Progenitor cell of endocrine pancreas (in vitro differentiated cells): ENCODE results near the gene MAPK9. TPM values are rescaled to one million over a fixed set of nuclear protein-coding genes. Genes with fewer than 3 reads are reported as not detected.

Experiments
- DNase-seq: peaks from one replicate; pipeline ENCODE4 v3.0.0; 2021; ENCODE audit warnings: low spot score; ENCODE audit not compliant: unreplicated experiment
- H3K27ac Mint-ChIP-seq: 2 replicates; pipeline ENCODE4 v1.8.0; 2021; ENCODE audit warnings: mild to moderate bottlenecking, moderate library complexity, mixed read lengths
- H3K27me3 Mint-ChIP-seq: 2 replicates; pipeline ENCODE4 v1.8.0; 2021; ENCODE audit warnings: mixed read lengths
- H3K36me3 Mint-ChIP-seq: 2 replicates; pipeline ENCODE4 v1.8.0; 2022; ENCODE audit warnings: mixed read lengths; ENCODE audit not compliant: insufficient read depth
- H3K4me1 Mint-ChIP-seq: 2 replicates; pipeline ENCODE4 v1.8.0; 2021; ENCODE audit warnings: low read depth, mixed read lengths
- H3K4me3 Mint-ChIP-seq: 2 replicates; pipeline ENCODE4 v1.8.0; 2021; ENCODE audit warnings: low read depth, mild to moderate bottlenecking, moderate library complexity, mixed read lengths
- H3K9me3 Mint-ChIP-seq: 2 replicates; pipeline ENCODE4 v1.8.0; 2021; ENCODE audit warnings: low read depth, mixed read lengths
- total RNA-seq: library from RNA; stranded (reverse); gene quantifications from 2 replicates; pipeline ENCODE4 v1.2.1, GENCODE V29; 2021
- TF ChIP-seq, protein P1 (sequence below): fragments of 200-600 bp; sonication (generic); IDR thresholded peaks from one replicate; pipeline ENCODE4 v1.5.0; 2021; ENCODE audit warnings: antibody characterized with exemption, mild to moderate bottlenecking; ENCODE audit not compliant: unreplicated experiment

MAPK9 gene
- total RNA-seq, 1 donor from 2014 or later = 51.2 TPM

DNA sequence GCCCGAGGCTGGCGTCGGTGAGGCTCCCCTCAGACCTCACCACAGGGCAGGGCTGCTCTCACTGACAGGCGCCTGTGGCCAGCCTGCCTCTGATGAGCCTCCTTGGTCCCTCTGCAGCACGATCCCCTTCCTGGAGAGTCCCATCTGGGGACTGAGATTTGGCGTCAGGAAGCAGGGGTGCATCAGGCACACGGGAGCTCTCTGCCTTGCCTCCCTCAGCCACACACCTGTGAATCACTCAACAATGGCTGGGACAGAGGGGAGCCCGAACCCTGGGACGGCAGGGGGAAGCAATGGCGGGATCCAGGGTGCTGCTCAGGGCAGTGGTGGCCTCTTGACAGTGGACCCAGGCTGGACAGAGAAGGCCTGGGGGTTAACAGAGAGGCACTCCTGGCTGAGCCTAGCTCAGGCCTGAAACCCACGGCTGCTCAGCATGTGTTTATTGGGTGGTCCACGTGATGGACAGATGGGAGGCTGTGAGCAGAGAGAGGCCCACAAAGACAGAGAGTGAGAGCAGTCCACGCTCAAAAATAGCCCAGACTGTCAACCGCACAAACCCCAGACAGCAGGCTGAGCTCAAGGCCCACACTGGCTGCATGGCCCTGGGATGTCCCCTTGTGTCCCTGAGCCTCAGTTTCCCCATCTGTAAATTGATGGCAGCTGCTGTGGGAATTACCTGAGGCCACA lies 94.7 kb downstream of the MAPK9 start:
- TF ChIP-seq, protein P1, sequence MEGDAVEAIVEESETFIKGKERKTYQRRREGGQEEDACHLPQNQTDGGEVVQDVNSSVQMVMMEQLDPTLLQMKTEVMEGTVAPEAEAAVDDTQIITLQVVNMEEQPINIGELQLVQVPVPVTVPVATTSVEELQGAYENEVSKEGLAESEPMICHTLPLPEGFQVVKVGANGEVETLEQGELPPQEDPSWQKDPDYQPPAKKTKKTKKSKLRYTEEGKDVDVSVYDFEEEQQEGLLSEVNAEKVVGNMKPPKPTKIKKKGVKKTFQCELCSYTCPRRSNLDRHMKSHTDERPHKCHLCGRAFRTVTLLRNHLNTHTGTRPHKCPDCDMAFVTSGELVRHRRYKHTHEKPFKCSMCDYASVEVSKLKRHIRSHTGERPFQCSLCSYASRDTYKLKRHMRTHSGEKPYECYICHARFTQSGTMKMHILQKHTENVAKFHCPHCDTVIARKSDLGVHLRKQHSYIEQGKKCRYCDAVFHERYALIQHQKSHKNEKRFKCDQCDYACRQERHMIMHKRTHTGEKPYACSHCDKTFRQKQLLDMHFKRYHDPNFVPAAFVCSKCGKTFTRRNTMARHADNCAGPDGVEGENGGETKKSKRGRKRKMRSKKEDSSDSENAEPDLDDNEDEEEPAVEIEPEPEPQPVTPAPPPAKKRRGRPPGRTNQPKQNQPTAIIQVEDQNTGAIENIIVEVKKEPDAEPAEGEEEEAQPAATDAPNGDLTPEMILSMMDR = no peak
- H3K4me1 Mint-ChIP-seq = no peaks in the 10 kb centered on the region
- H3K36me3 Mint-ChIP-seq = no peaks in the 10 kb centered on the region
- H3K27me3 Mint-ChIP-seq = peaks cover 3% of the 10 kb centered on the region
- no peak for DNase-seq
- H3K4me3 Mint-ChIP-seq = no peak overlapping the region
- no peak overlapping the region for H3K27ac Mint-ChIP-seq
- H3K9me3 Mint-ChIP-seq = no peaks in the 10 kb centered on the region

DNA sequence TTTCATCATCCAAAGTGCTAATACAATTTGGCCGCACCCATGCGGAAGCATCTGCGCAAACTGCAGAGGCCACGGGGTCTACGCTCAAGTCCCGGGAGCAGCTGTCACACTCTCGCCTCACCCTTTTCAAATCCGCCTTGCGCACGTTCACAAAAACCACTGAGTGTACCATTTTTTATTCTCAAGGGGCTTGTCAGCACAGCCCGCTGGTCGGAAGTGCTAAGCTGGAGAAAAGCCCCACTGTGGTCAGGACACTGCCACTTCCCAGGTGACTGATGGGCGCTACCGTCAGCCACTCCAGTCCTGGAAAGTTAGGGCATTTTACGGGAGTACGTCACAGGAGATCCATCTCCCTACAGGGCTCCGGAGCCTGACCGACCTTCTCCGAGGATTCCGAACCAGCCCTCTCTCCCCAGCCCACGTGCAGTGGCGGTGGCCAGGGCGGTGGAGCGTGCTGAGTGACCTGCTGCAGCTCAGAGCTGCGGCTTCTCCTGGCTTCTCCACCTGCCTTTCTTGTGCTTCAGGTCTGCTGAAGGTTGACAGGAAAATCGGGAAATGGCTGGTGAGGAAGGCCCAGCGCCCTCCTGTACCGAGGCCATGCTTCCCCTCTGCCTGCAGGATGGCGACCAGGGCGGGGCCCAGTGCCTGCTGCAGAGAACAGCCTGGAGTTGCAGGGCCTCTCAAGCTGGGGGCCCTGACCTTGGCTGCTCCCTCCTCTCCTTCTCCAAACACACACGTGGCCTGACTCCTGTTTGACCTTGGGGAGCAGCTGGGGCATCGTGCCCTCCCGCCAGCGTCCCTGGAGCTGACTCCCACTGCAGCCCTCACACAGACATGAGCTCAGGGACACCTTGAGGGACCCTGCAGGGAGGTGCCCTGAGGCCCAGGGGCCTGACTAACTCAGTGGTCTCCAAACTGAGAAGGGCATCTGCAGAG lies 97.2 kb downstream of the MAPK9 start:
- TF ChIP-seq, protein P1 = no peak
- H3K27me3 Mint-ChIP-seq = peaks cover 3% of the 10 kb centered on the region
- H3K4me1 Mint-ChIP-seq = no peaks in the 10 kb centered on the region
- DNase-seq = no peak
- H3K27ac Mint-ChIP-seq = no peak overlapping the region
- no peaks in the 10 kb centered on the region for H3K9me3 Mint-ChIP-seq
- H3K36me3 Mint-ChIP-seq = no peaks in the 10 kb centered on the region
- no peak overlapping the region for H3K4me3 Mint-ChIP-seq

DNA sequence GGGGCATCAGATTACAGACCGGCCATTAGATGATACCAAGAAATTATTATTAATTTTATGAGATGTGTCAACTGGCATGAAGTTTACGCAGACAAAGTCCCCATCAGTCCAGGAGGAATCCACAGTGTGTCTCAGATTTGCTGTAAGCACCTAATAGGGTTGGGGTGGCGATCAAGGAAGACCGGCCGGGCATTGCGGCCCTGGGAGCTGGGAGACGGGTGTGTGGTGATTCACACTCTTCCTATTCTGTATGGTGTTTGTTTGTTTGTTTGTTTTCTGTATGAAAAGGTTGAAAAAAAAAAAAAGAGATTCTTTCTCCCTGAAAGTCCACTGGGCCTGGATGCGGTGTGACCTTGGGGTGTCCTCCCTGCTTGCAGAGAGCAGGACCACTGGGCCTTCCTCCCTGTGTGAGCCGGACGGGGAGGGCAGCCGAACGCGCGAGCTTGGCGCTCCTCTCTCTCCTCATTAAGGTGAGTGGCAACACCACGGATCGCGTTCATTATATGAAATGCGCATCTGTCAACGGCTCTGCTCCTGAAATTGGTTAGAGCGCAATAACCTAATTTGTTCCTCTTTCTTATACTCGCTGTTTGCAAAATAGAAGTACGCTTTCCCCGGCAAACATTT lies 98.0 kb downstream of the MAPK9 start:
- Mint-ChIP-seq H3K27me3 (peaks cover 2% of the 10 kb centered on the region), H3K9me3 (no peaks in the 10 kb centered on the region)
- no peak for DNase-seq

DNA sequence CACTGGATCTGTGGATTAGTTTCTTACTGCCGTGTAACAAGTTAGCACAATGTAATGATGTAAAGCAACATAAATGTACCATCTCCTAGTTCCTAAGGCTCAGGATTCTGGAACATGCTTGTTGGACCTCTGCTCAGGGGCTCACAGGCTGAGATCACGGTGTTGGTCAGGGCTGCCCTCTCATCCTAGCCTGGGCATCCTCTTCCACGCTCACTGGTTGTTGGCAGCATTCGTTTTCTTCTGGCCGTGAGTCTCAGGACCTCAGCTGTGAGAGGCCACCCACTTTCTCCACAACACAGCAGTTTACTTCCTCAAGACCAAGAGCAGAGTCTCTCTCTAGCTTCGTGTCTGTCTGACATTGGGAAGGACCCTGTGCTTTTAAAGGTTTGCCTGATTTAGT lies 100.2 kb downstream of the MAPK9 start:
- TF ChIP-seq, protein P1 = no peak
- Mint-ChIP-seq H3K36me3 (no peaks in the 10 kb centered on the region), H3K4me1 (no peaks in the 10 kb centered on the region), H3K4me3 (no peak overlapping the region), H3K27ac (no peak overlapping the region), H3K27me3 (peaks cover 4% of the 10 kb centered on the region), H3K9me3 (peaks cover 6% of the 10 kb centered on the region)
- no peak for DNase-seq

More for the DNA sequence above, 98.0 kb downstream of the MAPK9 start:
- Mint-ChIP-seq H3K36me3 (no peaks in the 10 kb centered on the region), H3K4me3 (no peak overlapping the region), H3K27ac (no peak overlapping the region), H3K4me1 (no peaks in the 10 kb centered on the region)
- TF ChIP-seq, protein P1 = no peak

DNA sequence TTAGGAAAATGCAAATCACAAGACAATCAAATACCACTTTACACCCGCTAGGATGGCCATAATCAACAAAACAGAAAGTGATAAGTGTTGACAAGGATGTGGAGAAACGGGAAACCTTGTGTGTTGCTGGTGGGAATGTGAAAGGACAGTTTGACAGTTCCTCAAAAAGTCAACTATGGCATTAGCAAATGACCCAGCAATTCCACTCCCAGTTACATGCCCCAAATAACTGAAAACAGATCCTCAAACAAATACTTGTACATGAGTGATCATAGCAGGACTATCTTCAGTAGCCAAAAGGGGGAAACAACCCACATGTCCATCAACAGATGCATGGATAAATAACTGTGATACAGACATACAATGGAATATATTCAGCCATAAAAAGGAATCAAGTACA lies 104.1 kb downstream of the MAPK9 start:
- peaks cover 4% of the 10 kb centered on the region for H3K27me3 Mint-ChIP-seq
- no peaks in the 10 kb centered on the region for H3K4me1 Mint-ChIP-seq
- no peaks in the 10 kb centered on the region for H3K36me3 Mint-ChIP-seq
- DNase-seq = no peak
- no peak overlapping the region for H3K27ac Mint-ChIP-seq
- TF ChIP-seq, protein P1 = no peak
- peaks cover 10% of the 10 kb centered on the region for H3K9me3 Mint-ChIP-seq
- no peak overlapping the region for H3K4me3 Mint-ChIP-seq
